Islet precursor cell (in vitro differentiated cells): ENCODE measurements around the gene GTF2IRD1.
"Not testable (repeated sequence)": the region's sequence is repeated elsewhere in the genome, so short reads cannot be mapped to it uniquely, and the experiment has no call there.

Source experiments
- DNase-seq: peaks from one replicate; pipeline ENCODE4 v3.0.0-alpha.2; 2018

Gene GTF2IRD1

GRCh38 chr7:74606909-74607510 lies 153.3 kb downstream of the GTF2IRD1 start:
- no peak for DNase-seq

GRCh38 chr7:74612015-74612829 lies 158.5 kb downstream of the GTF2IRD1 start:
- peak; percentile 80 for DNase-seq

- no peak for DNase-seq
Measured at GRCh38 chr7:74615933-74616780, 162.5 kb downstream of the GTF2IRD1 start.

- DNase-seq = peak; percentile 82
Measured at GRCh38 chr7:74617180-74617744, 163.6 kb downstream of the GTF2IRD1 start.

GRCh38 chr7:74619235-74619860 lies 165.6 kb downstream of the GTF2IRD1 start:
- DNase-seq = no peak

- DNase-seq = no peak
Measured at GRCh38 chr7:74622228-74622749, 168.6 kb downstream of the GTF2IRD1 start.

GRCh38 chr7:74623135-74623534 lies 169.4 kb downstream of the GTF2IRD1 start:
- no peak for DNase-seq

- DNase-seq = no peak
Measured at GRCh38 chr7:74625446-74625845, 171.7 kb downstream of the GTF2IRD1 start.

GRCh38 chr7:74627661-74628411 lies 174.1 kb downstream of the GTF2IRD1 start:
- DNase-seq = no peak

GRCh38 chr7:74632505-74632904 lies 178.8 kb downstream of the GTF2IRD1 start:
- DNase-seq = no peak

- DNase-seq = peak; percentile 60
Measured at GRCh38 chr7:74633451-74633921, 179.8 kb downstream of the GTF2IRD1 start.

GRCh38 chr7:74637745-74638144 lies 184.0 kb downstream of the GTF2IRD1 start:
- no peak for DNase-seq

- peak; percentile 76 for DNase-seq
Measured at GRCh38 chr7:74650055-74650454, 196.3 kb downstream of the GTF2IRD1 start.

- not testable (repeated sequence) for DNase-seq
Measured at GRCh38 chr7:74650493-74651132, 196.9 kb downstream of the GTF2IRD1 start.

- DNase-seq = not testable (repeated sequence)
Measured at GRCh38 chr7:74651133-74651504, 197.4 kb downstream of the GTF2IRD1 start.
